H54 (cell line): ENCODE measurements around the gene FHIT.

Source experiments
- DNase-seq: peaks from one replicate; pipeline ENCODE4 v3.0.0; 2011; ENCODE audit warnings: low spot score, mixed read lengths; ENCODE audit not compliant: insufficient read length
- FAIRE-seq: peaks from 3 replicates; lab custom pipeline; 2011; peaks lifted over from hg19 to GRCh38; lab: Jason Lieb, UNC
- POLR2A ChIP-seq: IDR thresholded peaks from 2 replicates; pipeline ENCODE4 v1.6.1; 2011; ENCODE audit warnings: low read depth, mild to moderate bottlenecking, low read length

FHIT gene

DNA sequence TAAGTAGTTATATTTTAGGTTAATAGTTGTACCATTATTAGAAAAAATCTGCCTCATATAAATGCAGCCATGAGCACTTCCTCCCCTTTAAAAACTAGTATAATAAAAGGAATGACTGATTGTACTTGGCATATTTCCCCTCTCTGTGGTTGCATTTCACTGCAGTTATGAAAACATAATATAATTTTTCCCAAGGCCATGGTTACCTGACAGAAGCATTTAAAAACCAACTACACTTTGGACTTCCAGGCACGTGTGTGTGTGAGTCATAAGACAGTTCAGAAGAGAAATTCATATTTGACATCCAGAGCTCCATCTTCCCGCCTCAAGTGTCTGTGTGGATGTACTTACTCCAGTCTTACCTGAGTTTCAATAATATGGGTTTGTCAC, 1373.2 kb downstream of the FHIT start:
- no peak for FAIRE-seq
- no peak for DNase-seq
- TF ChIP-seq POLR2A = no peak

- TF ChIP-seq POLR2A = no peak
- FAIRE-seq (no peak), DNase-seq (no peak)
Observed at GRCh38 chr3:59877263-59878037, 1373.8 kb downstream of the FHIT start.

DNA sequence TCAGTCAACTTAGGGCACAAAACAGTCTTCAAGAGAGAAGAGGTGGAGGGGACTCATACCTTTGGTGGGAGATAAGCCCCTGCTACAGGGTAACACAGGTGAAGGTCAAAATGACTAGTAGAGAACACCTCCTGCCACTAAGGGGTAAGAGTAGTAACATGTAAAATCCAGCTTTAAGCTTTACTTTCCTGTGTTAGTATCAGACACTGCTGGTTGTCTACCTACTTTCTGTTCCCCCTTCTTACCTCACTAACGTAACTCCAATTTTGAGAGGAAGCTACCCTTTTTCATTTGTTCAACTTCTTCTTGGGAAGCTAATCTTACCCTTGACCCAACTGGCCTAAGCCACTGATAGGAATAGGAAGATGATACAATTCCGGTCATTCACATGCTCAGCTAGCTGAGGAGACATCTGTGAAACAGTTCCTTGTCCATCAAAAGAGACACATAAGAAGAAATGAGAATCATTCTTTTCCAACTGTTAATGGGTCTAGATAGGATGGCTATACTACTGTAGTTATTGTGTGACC, 1374.7 kb downstream of the FHIT start:
- FAIRE-seq (no peak), DNase-seq (no peak)
- no peak for TF ChIP-seq POLR2A

DNA sequence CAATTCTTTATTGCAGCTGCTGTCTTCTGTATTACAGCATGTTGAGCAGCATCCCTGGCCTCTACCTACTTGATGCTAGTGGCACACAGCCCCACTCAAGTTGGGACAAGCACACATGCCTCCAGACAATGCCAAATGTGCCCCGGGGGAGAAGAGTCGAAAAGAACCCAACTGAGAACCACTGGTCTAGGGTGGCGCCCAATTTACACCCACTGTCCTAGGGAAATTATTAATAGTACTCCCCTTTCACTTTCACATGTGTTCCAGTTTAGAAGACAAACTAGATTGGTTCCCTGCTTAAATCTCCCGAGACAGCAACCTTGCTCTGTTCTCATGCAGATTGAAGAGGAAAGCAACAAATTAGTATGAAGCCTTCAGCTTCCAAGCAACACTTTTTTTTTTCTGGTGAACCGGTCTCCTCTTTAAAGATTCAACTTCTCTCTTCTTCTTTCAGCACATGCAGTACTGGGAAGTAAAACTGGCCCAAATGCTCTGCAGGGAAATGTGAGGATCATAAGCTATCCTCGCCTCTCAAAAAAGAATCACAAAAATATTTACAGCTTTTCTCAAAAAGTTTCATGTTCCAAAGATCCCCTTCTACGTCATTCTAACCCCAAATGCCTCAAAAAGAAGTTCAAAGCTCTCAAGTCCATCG, 1377.5 kb downstream of the FHIT start:
- DNase-seq = no peak
- TF ChIP-seq POLR2A = no peak
- FAIRE-seq = no peak

DNA sequence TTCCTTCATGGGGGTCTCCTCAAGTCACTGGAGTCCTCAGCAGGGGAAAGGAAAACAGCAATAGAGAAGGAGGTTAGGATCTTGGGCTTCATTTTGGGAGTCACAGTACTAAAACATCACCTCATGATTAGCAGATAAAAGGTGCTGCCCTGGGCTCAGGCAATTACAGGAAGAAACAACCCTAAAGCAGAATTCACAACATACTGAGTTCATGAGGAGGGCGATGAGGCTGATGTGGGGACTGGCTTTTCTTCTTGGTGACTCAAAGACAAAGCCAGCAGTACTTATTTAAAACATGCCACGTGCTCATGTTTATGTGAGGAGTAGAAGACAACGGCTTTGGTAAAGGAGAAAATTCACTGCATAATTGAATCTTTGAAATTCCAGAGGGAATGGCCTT, 1379.1 kb downstream of the FHIT start:
- FAIRE-seq (no peak), DNase-seq (no peak)
- TF ChIP-seq POLR2A = no peak

- FAIRE-seq (no peak), DNase-seq (no peak)
- no peak for TF ChIP-seq POLR2A
Observed at GRCh38 chr3:59867185-59868002, 1383.9 kb downstream of the FHIT start.

GRCh38 chr3:59866076-59866475, 1385.2 kb downstream of the FHIT start:
- DNase-seq = no peak
- no peak for FAIRE-seq
- no peak for TF ChIP-seq POLR2A

- no peak for TF ChIP-seq POLR2A
- FAIRE-seq (no peak), DNase-seq (no peak)
Observed at GRCh38 chr3:59865351-59865750, 1385.9 kb downstream of the FHIT start.

GRCh38 chr3:59862686-59863085, 1388.6 kb downstream of the FHIT start:
- peak; percentile 39 for DNase-seq
- no peak for TF ChIP-seq POLR2A
- no peak for FAIRE-seq

GRCh38 chr3:59857589-59858346, 1393.5 kb downstream of the FHIT start:
- FAIRE-seq (peak; percentile 64), DNase-seq (peak; percentile 42)
- no peak for TF ChIP-seq POLR2A

DNA sequence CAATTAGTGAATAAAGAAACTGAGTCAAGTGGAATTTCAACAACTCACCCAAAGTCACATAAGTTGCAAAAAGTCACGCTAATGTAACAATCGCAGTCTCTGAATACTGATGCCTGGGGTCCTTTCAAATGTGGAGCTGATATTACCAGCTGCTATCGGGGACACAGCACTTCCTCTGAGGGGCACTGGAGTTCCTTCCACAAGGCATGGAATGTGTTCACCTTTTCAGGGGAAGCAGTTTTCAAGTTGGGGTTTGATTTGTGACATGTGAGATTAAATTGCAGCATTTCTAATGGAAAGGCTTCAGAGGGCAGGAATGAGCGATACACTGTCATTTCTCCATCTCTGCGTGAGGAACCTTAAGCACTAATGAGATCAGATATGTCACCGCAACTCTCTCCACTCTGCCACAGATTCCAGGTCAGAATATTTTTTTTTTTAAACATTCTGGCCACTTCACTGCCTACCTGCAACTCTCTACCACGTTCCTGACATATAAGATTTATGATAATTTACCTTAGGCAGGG, 1394.3 kb downstream of the FHIT start:
- no peak for TF ChIP-seq POLR2A
- FAIRE-seq (no peak), DNase-seq (no peak)

DNA sequence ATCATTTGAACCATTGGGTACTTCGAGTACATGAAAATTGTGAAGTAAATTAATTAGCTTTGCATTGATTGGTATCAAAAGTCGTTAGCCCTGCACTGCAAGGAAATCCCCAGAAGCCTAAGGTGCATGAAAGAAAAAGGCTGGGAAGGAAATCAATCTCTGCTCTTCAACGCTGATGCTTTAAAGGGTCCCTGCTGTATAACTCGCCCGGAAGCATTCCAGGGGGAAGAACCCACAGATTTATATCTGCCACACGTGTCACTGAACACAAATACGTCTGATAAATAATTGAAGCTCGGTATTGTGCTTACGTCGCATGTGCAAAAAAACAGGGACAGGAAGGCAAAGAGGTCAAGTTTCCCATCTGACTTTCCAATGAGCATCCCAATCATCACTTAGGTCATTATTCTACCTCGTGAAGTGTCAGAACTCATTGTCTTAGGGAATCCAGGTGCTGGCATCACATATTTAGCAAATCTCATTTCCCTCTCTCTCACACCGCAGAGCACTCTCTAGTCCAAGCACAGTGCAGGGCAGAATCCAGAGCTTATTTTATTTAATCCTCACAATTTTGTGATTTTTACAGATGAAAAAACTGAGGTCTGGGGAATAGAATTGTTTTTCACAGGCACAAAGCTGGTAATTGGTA, 1397.1 kb downstream of the FHIT start:
- TF ChIP-seq POLR2A = no peak
- FAIRE-seq (no peak), DNase-seq (no peak)
